T1000 (cell line): ENCODE measurements around the gene MLC1.

Source experiments
- DNase-seq: peaks from one replicate; lab custom pipeline; 2025; ENCODE audit warnings: mixed read lengths; lab: John Stamatoyannopoulos, UW

Gene MLC1

GRCh38 chr22:50085211-50085972, at the start of gene MLC1:
MLC1 (minus strand) TSS chr22:50085426; CDS start chr22:50084902, 524 bp downstream.
- no peak for DNase-seq

DNA sequence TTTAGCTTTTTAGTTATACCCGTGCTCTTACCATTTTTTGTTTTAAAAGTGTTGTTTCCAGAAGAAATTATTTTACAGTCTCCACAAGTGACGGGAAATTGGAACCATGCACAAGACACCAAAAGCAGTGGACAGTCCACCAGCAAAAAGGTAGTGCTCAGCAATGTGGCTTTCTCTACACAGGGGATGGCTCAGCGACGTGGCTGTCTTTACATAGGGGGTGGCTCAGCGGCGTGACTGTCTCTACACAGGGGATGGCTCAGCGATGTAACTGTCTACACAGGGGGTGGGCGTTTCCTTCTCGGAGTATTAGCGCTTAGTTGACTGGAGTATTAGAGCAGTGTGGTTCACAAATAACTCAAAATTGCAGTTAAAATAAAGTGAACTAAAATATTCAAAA, 49.3 kb upstream of the MLC1 start:
- DNase-seq: no peak

DNA sequence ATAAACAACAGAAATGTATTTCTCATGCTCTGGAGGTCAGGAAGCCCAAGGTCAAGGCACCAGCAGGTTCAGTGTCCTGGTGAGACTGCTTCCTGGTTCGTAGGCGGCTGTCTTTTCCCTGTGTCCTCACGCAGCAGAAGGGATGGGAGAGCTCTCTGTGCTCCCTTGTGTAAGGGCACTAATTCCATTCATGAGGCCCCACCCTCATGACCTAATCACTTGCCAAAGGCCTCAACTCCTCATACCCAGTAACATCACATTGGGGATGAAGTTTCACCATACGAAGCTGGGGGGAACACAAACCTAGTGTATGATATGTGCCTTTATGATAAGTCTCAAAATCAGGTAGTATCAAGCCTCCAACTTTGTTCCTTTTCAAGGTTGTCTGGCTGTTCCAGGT, 46.7 kb upstream of the MLC1 start:
- no peak for DNase-seq

DNA sequence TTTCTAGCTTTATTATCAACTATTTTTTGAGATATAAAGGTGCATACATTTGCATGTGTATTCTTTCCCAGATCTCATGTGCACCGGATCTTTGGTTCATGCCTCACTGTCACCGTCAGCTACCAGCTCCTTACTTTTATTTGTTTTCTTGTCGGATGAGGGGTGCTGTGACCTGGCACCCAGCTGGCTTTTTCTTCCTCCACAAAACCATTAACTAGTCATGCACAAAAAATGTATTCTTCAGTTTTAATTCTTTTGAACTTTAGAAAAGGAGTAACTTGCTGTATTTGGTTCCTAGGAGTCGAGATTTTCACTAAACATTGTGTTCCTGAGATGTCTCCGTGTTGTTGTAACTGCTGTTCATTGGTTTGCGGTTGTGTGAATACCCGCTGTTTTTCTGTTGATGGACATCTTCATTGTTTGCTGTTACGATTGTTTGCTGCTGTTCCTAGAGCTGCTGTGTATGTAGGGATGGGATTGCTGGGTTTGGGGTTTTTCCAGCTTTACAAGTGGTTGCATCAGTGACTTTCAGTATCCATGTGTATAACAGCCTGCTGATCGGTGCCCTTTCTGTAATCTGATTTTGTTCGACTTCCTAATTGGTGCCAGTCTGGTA, 44.0 kb upstream of the MLC1 start:
- DNase-seq: no peak

- no peak for DNase-seq
Observed at GRCh38 chr22:50125029-50125428, 39.8 kb upstream of the MLC1 start.

DNA sequence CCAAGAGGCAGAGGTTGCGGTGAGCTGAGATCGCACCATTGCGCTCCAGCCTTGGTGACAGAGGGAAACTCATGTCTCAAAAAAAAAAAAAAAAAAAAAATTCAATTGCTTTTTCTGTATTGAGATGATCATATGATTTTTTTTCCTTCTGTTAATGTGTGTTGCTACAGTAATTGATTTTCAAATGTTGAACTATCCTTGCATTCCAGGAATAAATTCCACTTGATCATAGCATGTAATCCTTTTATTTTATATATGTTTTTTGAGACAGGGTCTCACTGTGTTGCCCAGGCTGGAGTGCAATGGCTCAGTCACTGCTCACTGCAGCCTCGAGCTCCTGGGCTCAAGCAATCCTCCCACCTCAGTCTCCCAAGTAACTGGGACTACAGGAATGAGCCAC, 37.9 kb upstream of the MLC1 start:
- no peak for DNase-seq

DNA sequence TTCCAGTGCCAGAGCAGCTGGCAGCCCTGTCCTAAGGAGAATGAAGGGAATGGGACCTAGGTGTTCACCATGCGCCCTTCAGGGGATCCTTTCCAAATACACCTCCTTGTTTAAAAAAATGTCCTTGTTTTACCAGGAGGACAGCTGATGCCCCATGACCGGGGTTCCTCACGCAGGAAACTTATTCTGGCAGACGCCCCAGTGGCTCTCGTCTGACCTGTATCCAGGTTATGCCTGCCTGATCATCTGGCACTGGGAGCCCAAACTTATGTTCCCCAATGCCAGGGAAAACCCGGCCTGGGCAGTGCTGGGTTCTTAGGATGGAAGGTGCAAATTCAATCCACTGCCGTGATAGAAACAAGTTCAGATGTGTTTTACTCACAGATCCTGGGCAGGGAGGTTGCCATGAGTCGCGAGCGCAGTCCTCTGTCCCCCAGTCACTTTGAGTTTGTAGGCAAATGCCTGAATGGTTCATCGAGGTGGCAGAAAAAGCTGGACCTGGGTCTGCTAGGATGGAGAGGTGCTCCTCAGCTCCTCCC, 36.0 kb upstream of the MLC1 start:
- no peak for DNase-seq

- no peak for DNase-seq
Observed at GRCh38 chr22:50119768-50120251, 34.6 kb upstream of the MLC1 start.

DNA sequence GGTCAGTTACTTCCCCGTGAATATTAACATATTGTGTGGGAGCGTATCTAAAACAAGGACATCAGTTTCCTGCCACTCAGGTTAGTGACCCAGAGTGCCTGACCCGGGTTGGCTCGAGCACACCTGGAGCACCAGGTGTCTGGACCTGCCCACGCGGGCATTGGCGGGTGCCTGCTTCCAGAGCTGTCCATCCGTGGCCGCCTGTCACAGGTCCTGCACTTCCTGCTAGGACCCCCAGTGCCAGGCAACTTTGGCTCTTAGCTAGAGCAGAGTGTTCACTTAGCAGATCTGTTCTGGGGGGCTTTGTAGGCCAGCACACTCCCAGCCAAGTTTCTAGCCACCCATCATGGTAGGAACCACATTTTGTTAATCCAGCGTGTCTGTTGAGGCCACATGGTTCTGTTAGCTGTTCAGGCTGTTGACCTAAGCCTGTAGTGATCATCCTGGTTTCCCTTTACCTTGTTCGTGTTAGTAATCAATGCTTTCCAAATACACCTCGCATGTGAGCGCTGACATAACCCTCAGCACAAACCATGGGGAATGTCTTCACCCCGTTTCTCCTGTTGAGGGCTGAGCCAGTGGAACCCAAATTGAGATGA, 34.0 kb upstream of the MLC1 start:
- no peak for DNase-seq

- DNase-seq: no peak
Observed at GRCh38 chr22:50118557-50119168, 33.4 kb upstream of the MLC1 start.

GRCh38 chr22:50118129-50118528, 32.9 kb upstream of the MLC1 start:
- DNase-seq: no peak

- no peak for DNase-seq
Observed at GRCh38 chr22:50117168-50117762, 32.0 kb upstream of the MLC1 start.

GRCh38 chr22:50115693-50116092, 30.5 kb upstream of the MLC1 start:
- no peak for DNase-seq

DNA sequence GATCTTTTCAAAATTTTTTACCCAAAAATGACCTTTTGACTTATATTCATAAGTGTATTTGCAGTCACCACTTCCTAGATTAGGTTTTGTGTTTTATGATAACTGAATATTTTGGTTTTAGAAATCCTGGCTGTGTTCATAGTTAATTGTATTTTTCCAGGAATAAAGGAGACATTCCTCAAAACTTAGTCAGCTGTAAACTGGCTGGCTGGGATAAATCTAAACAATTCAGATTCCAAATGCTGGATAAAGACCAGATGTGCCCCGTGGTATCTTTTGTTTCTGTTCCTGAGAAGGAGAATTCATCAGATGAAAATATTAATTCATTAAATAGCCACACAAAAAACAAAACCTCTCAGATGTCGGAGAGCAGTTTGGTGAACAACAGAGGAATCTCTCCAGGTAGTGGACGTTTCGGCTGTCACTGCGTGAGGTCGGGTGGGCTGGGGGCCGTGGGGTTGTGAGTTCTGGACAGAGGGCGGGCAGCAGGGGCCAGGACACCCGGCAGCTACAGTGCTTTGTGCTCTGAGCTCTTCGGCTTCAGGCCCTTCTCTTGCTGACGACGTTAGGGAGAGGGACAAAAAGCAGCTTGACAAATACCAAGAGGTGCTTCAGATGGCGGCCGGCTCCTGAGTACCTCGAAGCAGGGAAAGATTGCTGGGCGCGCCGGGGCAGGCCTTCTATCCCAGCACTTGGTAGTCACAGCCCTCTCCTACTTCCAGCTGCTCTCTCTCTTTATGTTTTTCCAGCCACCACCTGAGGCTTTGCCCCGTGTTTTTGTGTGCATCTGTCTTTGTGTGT, 29.2 kb upstream of the MLC1 start:
- no peak for DNase-seq

- DNase-seq: no peak
Observed at GRCh38 chr22:50112151-50113118, 27.2 kb upstream of the MLC1 start.

- DNase-seq: no peak
Observed at GRCh38 chr22:50111056-50111455, 25.8 kb upstream of the MLC1 start.

- DNase-seq: no peak
Observed at GRCh38 chr22:50107529-50107928, 22.3 kb upstream of the MLC1 start.

DNA sequence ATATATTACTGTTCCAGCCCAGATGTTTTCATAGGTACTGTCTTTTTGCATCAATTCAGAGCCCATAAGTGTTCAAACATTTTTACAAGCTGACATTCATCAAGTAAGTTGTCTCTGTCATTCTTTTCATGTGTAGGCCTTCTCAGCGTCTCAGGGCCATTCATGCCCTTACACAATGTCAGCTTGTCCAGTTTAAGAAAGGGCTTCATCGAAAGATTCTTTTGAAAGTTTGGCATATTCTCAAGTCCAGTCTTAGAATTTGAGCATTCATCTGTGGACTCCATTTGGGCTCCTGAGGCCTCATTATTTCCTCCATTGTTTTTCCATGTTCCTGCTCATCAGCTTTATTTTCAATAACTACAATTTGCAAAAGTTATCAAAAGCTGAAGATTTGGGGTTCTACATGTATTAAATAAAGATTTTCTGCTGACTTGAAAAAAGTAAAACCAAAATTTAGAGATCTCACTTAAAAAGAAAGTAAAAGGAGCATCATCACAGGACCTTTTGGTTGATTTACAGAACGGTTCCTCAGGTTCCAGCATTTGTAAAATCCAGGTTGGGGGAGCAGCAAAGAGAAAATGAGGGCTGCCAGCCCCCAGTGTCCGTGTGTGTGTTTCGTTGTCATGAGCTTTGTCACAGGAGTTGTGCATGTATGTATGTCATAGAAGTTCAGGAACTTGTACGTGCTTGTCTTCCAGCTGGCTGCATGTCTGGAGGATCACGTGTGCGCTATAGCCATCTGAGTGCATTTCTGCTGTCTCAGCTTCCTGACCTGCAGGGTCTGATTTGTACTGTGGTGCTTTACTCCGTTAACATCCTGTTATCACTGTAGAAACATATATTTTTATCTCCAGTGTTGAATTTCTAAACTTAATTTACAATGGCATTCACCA, 20.2 kb upstream of the MLC1 start:
- no peak for DNase-seq

GRCh38 chr22:50104141-50104544, 18.9 kb upstream of the MLC1 start:
- no peak for DNase-seq
